HepG2 (cell line): Measurements from ENCODE around the gene PHRF1. TPM values are rescaled to one million over a fixed set of nuclear protein-coding genes. Genes with fewer than 3 reads are reported as not detected.

ENCODE experiments used
- ATAC-seq: fragments of 200-7000 bp; cut with Tn5 transposase; 3 replicates; pipeline ENCODE4 v1.9.1; 2020; ENCODE audit warnings: mild to moderate bottlenecking, moderate library complexity
- BruUV-seq: library from RNA; stranded (reverse); fragments of 400-500 nt; replicated peaks from 2 replicates; lab custom pipeline; 2021; lab: Mats Ljungman, UMichigan
- CTCF ChIA-PET: fragments of 300-600 bp; formaldehyde crosslinking; extraction: SDS; loops from one replicate; lab custom pipeline; 2021; ENCODE audit warnings: low total read pairs, inconsistent platforms, low intra/inter-chr PET ratio; lab: Yijun Ruan, JAX
- POLR2A ChIA-PET: fragments of 350-600 bp; sonication (Branson Sonifier 250); formaldehyde crosslinking; loops from one replicate; lab custom pipeline; 2020; ENCODE audit warnings: antibody characterized with exemption, inconsistent platforms; lab: Yijun Ruan, JAX
- DNase-seq: peaks from one replicate; pipeline ENCODE4 v3.0.0-alpha.2; 2015; ENCODE audit warnings: low spot score
- FAIRE-seq: peaks from 3 replicates; lab custom pipeline; 2011; peaks lifted over from hg19 to GRCh38; lab: Jason Lieb, UNC
- H2AFZ ChIP-seq: one replicate; pipeline ENCODE4 v1.6.1; 2011; ENCODE audit warnings: low read length, inconsistent platforms
- H3K27ac ChIP-seq: fragments of 300-600 bp; 3 replicates; pipeline ENCODE4 v1.8.0; 2011; ENCODE audit warnings: mixed run types, mild to moderate bottlenecking, mixed read lengths, low read length, inconsistent platforms; ENCODE audit not compliant: insufficient read depth; ENCODE audit errors: extremely low read length
- H3K27me3 ChIP-seq, 2 experiments: fragments of 200-600 bp in 1 of 2; 2 replicates in 1 of 2; 3 replicates in 1 of 2; pipeline versions ENCODE4 v1.6.0 to v1.8.0; 2011; ENCODE audit warnings: low read length in 2 of 2, mild to moderate bottlenecking in 2 of 2, moderate library complexity in 2 of 2, inconsistent platforms in 1 of 2; ENCODE audit not compliant: insufficient read depth in 2 of 2, control insufficient read depth in 1 of 2
- H3K36me3 ChIP-seq, 2 experiments: fragments of 200-600 bp in 1 of 2; replicated peaks in 1 of 2; 2 replicates in 1 of 2; 3 replicates in 1 of 2; pipeline versions ENCODE4 v1.5.1 to v1.8.0; 2011; ENCODE audit warnings: low read length in 2 of 2, inconsistent platforms in 1 of 2; ENCODE audit not compliant: insufficient read depth in 2 of 2, control insufficient read depth in 1 of 2
- H3K4me1 ChIP-seq: 2 replicates; pipeline ENCODE4 v1.5.1; 2012; ENCODE audit warnings: low read length, inconsistent platforms; ENCODE audit not compliant: insufficient read depth
- H3K4me2 ChIP-seq: 2 replicates; pipeline ENCODE4 v1.6.0; 2011; ENCODE audit warnings: low read depth, low read length, inconsistent platforms
- H3K4me3 ChIP-seq, 3 experiments: fragments of 200-600 bp in 1 of 3; sonication (generic), shearing (Covaris generic) in 1 of 3; replicated peaks in 1 of 3; 2 replicates each; pipeline ENCODE4 v1.5.1; 2011 to 2016; ENCODE audit warnings: low read length in 3 of 3, inconsistent platforms in 2 of 3, low read depth in 2 of 3, mild to moderate bottlenecking in 2 of 3, control low read depth in 1 of 3, mixed read lengths in 1 of 3; ENCODE audit not compliant: insufficient read depth in 1 of 3
- H3K79me2 ChIP-seq: one replicate; pipeline ENCODE4 v1.6.1; 2011; ENCODE audit warnings: low read length, inconsistent platforms; ENCODE audit not compliant: insufficient read depth
- H3K9ac ChIP-seq: 2 replicates; pipeline ENCODE4 v1.6.0; 2011; ENCODE audit warnings: mild to moderate bottlenecking, low read depth, low read length, inconsistent platforms; ENCODE audit not compliant: insufficient read depth
- H3K9me3 ChIP-seq: 2 replicates; pipeline ENCODE4 v1.5.1; 2012; ENCODE audit warnings: mild to moderate bottlenecking, low read length
- H4K20me1 ChIP-seq: 2 replicates; pipeline ENCODE4 v1.6.0; 2011; ENCODE audit warnings: inconsistent platforms, mild to moderate bottlenecking, low read length, moderate library complexity; ENCODE audit not compliant: insufficient read depth
- AGO2 ChIP-seq: fragments of 200-400 bp; formaldehyde crosslinking; optimal IDR thresholded peaks from 2 replicates; pipeline ENCODE3; 2017; ENCODE audit warnings: mild to moderate bottlenecking, low read depth, low read length, moderate library complexity
- BHLHE40 ChIP-seq: IDR thresholded peaks from 2 replicates; pipeline ENCODE4 v1.6.1; 2011; ENCODE audit warnings: low read length, improper control_type of control experiment
- SIN3B ChIP-seq: fragments of 150-350 bp; IDR thresholded peaks from 2 replicates; pipeline ENCODE4 v1.6.1; 2014; ENCODE audit warnings: low read length
- SPEN ChIP-seq: sonication (generic); formaldehyde crosslinking; IDR thresholded peaks from 2 replicates; pipeline ENCODE4 v1.5.1; 2020; ENCODE audit warnings: low read depth, mild to moderate bottlenecking, missing genetic modification reagents
- ZBTB3 ChIP-seq: sonication (generic); formaldehyde crosslinking; IDR thresholded peaks from 2 replicates; pipeline ENCODE4 v1.4.0; 2020; ENCODE audit warnings: low read depth, mild to moderate bottlenecking, moderate library complexity, missing genetic modification reagents, borderline replicate concordance
- ZNF563 ChIP-seq: sonication (generic); formaldehyde crosslinking; IDR thresholded peaks from 2 replicates; pipeline ENCODE4 v1.8.0; 2022; ENCODE audit warnings: mild to moderate bottlenecking, moderate library complexity, missing genetic modification reagents
- ZNF772 ChIP-seq: sonication (generic); formaldehyde crosslinking; IDR thresholded peaks from 2 replicates; pipeline ENCODE4 v1.5.0; 2020; ENCODE audit warnings: mild to moderate bottlenecking, missing genetic modification reagents
- WGBS: methylation state at CpG from one replicate; pipeline ENCODE4 v1.1.6; 2017; ENCODE audit warnings: low lambda C conversion rate; 5-methylcytosine and 5-hydroxymethylcytosine counted together
- in situ Hi-C: cut with HindIII; loops from 2 replicates; pipeline ENCODE4 v1.10.0; 2017; ENCODE audit warnings: low pct_unique_long_range_greater_than_20kb; ENCODE audit not compliant: extremely low pct_ligation_motif_present
- intact Hi-C: fragments of 100-400 bp; cut with micrococcal nuclease; formaldehyde crosslinking; loops from one replicate; pipeline ENCODE4 v1.10.0; 2022; ENCODE audit not compliant: unreplicated experiment
- polyA plus RNA-seq, 8 experiments: library from polyadenylated mRNA; depleted of rRNA in 3 of 8; stranded (reverse) in 7 of 8; unstranded in 1 of 8; fragments of >200 nt; fragmentation: Illumina TruSeq in 4 of 8; extraction: Trizol in 4 of 8; gene quantifications; 2 replicates each; pipeline versions ENCODE4 v1.2.1 to v1.2.3, GENCODE V29; 2011 to 2016; ENCODE audit warnings: low read depth in 4 of 8, missing spikeins in 1 of 8, mixed read lengths in 1 of 8; ENCODE audit not compliant: insufficient read depth in 1 of 8
- total RNA-seq, 5 experiments: library from RNA; depleted of rRNA; stranded (reverse); fragments of >200 nt; fragmentation: Illumina TruSeq; extraction: Trizol; gene quantifications; 2 replicates each; pipeline ENCODE4 v1.2.3, GENCODE V29; 2016; ENCODE audit warnings: low read depth in 1 of 5
- TF ChIP-seq, protein P1 (sequence below): sonication (generic); formaldehyde crosslinking; IDR thresholded peaks from 2 replicates; pipeline ENCODE4 v1.8.1; 2022; ENCODE audit warnings: low read depth, mild to moderate bottlenecking, missing genetic modification reagents
- TF ChIP-seq, protein P2 (sequence below): sonication (generic); formaldehyde crosslinking; conservative IDR thresholded peaks from 2 replicates; pipeline ENCODE4 v1.8.0; 2022; ENCODE audit warnings: mild to moderate bottlenecking, moderate library complexity, missing genetic modification reagents

PHRF1 gene
- total and polyA plus RNA-seq, 2 of the 13 experiments (the other 11 are each of a cell fraction or from before 2014, with no cell fraction given) = 8.2 to 16.7 TPM

DNA sequence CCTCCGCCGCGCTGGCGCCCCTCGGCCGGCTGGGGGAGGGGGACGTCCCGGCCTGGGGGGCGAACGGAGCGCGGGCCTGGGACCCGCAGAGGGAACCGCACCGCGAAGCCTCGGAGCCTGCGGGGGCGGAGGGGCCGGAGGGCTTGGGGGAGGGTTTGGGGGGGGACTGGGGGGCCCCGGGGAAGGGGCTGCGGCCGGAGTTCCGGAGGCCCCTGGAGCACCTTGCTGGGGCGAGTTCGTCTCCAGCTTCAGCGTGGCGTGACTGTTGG lies 51.0 kb downstream of the PHRF1 start:
- ChIA-PET CTCF (no interaction called here), POLR2A (no interaction called here)
- no peak overlapping the region for H3K27ac ChIP-seq
- in situ Hi-C loops = loop anchor here (10.0 kb wide), 1 partner anchor 72 kb away; no protein-coding TSS in a partner anchor
- intact Hi-C loops = no loop called here
- H3K4me2 ChIP-seq = no peak overlapping the region
- FAIRE-seq (no peak), ATAC-seq (no peak), DNase-seq (no peak)
- BruUV-seq = no TSS peak
- no peaks in the 10 kb centered on the region for H3K27me3 ChIP-seq
- 98% methylated on average over 20 of the region's 28 CpGs for WGBS
- H2AFZ ChIP-seq = no peak overlapping the region
- no peak overlapping the region for H3K4me3 ChIP-seq
- peaks cover 18% of the 10 kb centered on the region; the same call in 1 of the 2 replicates for H4K20me1 ChIP-seq
- peaks cover 0 to 4% of the 10 kb centered on the region in 2 experiments; a peak in 2 of 5 replicates for H3K36me3 ChIP-seq
- H3K9ac ChIP-seq = no peak overlapping the region
- H3K4me1 ChIP-seq = peaks cover 31% of the 10 kb centered on the region
- no peaks in the 10 kb centered on the region for H3K9me3 ChIP-seq
- TF ChIP-seq ZNF563 (CRISPR knock-in tag) (no peak), ZNF772 (no peak), SPEN (CRISPR knock-in tag) (no peak), BHLHE40 (no peak), ZBTB3 (no peak)
- H3K79me2 ChIP-seq = no peaks in the 10 kb centered on the region

DNA sequence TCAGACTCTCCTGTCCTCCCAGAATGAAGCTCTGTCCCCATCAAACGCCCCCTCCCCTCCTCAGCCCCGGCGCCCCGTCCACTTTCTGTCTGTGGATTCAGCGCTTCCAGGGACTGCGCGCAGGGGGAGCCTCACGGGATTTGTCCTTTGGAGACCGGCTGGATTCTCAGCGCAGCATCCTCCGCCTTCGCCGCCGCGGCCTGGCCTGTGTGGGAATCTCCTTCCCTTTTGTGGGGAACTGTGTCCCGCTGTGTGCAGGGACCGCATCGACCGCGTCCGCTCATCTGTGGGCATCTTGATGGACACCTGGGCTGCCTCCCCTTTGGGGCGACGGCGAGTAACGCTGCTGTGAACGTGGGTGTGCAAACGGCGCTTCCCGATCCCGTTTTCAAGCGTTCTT lies 51.8 kb downstream of the PHRF1 start:
- Histone ChIP-seq H3K27ac (no peak overlapping the region), H3K27me3 (no peaks in the 10 kb centered on the region), H3K36me3 (peaks cover 0 to 4% of the 10 kb centered on the region in 2 experiments; a peak in 3 of 5 replicates), H3K4me3 (no peak overlapping the region), H3K79me2 (no peaks in the 10 kb centered on the region), H3K9ac (no peak overlapping the region), H3K4me2 (no peak overlapping the region), H3K4me1 (peaks cover 31% of the 10 kb centered on the region), H2AFZ (no peak overlapping the region), H4K20me1 (peaks cover 18% of the 10 kb centered on the region; the same call in 1 of the 2 replicates)
- intact Hi-C loops = no loop called here
- POLR2A ChIA-PET = no interaction called here
- no peak for DNase-seq
- CTCF ChIA-PET = no interaction called here
- TF ChIP-seq, protein P1, sequence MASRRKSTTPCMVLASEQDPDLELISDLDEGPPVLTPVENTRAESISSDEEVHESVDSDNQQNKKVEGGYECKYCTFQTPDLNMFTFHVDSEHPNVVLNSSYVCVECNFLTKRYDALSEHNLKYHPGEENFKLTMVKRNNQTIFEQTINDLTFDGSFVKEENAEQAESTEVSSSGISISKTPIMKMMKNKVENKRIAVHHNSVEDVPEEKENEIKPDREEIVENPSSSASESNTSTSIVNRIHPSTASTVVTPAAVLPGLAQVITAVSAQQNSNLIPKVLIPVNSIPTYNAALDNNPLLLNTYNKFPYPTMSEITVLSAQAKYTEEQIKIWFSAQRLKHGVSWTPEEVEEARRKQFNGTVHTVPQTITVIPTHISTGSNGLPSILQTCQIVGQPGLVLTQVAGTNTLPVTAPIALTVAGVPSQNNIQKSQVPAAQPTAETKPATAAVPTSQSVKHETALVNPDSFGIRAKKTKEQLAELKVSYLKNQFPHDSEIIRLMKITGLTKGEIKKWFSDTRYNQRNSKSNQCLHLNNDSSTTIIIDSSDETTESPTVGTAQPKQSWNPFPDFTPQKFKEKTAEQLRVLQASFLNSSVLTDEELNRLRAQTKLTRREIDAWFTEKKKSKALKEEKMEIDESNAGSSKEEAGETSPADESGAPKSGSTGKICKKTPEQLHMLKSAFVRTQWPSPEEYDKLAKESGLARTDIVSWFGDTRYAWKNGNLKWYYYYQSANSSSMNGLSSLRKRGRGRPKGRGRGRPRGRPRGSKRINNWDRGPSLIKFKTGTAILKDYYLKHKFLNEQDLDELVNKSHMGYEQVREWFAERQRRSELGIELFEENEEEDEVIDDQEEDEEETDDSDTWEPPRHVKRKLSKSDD = no peak
- TF ChIP-seq AGO2 (peak; percentile 48), SIN3B (no peak)
- TF ChIP-seq, protein P2, sequence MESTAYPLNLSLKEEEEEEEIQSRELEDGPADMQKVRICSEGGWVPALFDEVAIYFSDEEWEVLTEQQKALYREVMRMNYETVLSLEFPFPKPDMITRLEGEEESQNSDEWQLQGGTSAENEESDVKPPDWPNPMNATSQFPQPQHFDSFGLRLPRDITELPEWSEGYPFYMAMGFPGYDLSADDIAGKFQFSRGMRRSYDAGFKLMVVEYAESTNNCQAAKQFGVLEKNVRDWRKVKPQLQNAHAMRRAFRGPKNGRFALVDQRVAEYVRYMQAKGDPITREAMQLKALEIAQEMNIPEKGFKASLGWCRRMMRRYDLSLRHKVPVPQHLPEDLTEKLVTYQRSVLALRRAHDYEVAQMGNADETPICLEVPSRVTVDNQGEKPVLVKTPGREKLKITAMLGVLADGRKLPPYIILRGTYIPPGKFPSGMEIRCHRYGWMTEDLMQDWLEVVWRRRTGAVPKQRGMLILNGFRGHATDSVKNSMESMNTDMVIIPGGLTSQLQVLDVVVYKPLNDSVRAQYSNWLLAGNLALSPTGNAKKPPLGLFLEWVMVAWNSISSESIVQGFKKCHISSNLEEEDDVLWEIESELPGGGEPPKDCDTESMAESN (CRISPR knock-in tag) = no peak
- TF ChIP-seq, all 625 proteins: peak for 1
- BruUV-seq = no TSS peak
- no peaks in the 10 kb centered on the region for H3K9me3 ChIP-seq
- ATAC-seq (no peak), FAIRE-seq (no peak)
- in situ Hi-C loops = loop anchor here (10.0 kb wide), 1 partner anchor 73 kb away; no protein-coding TSS in a partner anchor
- 96% methylated on average over 31 of the region's 31 CpGs for WGBS
